ENCODE results near the gene MOV10. TPM values are rescaled to one million over a fixed set of nuclear protein-coding genes. Genes with fewer than 3 reads are reported as not detected.

The MOV10 gene
- total and polyA plus RNA-seq, 2 of the 8 experiments (the other 6 are each of a cell fraction or from before 2014, with no cell fraction given): 57.3 to 109 TPM

- TF ChIP-seq CTCF (IDR thresholded peaks at IDR 0.05; ENCODE audit: control extremely low read depth in 1 of 3, insufficient read depth in 1 of 3, low read depth in 1 of 3, low read length in 3 of 3) (no peak), ATF3 (IDR thresholded peaks at IDR 0.05; ENCODE audit: insufficient read depth, low read depth, low read length) (no peak), RXRA (IDR thresholded peaks at IDR 0.05; ENCODE audit: insufficient read depth, low read depth, low read length) (no peak), GTF2F1 (IDR thresholded peaks at IDR 0.05; ENCODE audit: borderline replicate concordance, low read depth, low read length) (no peak), SIRT6 (IDR thresholded peaks at IDR 0.05; ENCODE audit: low read length) (no peak), POLR2A (IDR thresholded peaks at IDR 0.05; ENCODE audit: control extremely low read depth in 1 of 2, low read depth in 2 of 2, low read length in 2 of 2) (no peak)
Measured at GRCh38 chr1:112719706-112720105, 45.2 kb downstream of the MOV10 start (continued).
